GM18507 (cell line): Measurements from ENCODE around the gene ZNF570.

ENCODE experiments used
- DNase-seq: peaks from one replicate; pipeline ENCODE4 v3.0.0; 2011; ENCODE audit warnings: low read depth; ENCODE audit not compliant: insufficient read length; ENCODE audit errors: extremely low spot score
- FAIRE-seq: peaks from 2 replicates; lab custom pipeline; 2011; peaks lifted over from hg19 to GRCh38; lab: Jason Lieb, UNC

The ZNF570 gene

GRCh38 chr19:37468961-37469777 lies at the start of gene ZNF570:
Gene ZNF570, plus strand, starts transcription at chr19:37469356. Its CDS starts 999 bp downstream, at chr19:37470355.
- DNase-seq = peak; percentile 30
- peak; percentile 81 for FAIRE-seq

GRCh38 chr19:37452500-37453245 lies 16.5 kb upstream of the ZNF570 start:
- no peak for FAIRE-seq
- no peak for DNase-seq

- no peak for FAIRE-seq
- DNase-seq = no peak
These were observed 2.8 kb upstream of the ZNF570 start for GRCh38 chr19:37466277-37466797.

GRCh38 chr19:37466798-37467607 lies 2.2 kb upstream of the ZNF570 start, which contains the start of gene ZNF569:
Gene ZNF569, minus strand, starts transcription at chr19:37467444. Its CDS starts 22,523 bp downstream, at chr19:37444921.
- DNase-seq (peak; percentile 65), FAIRE-seq (peak; percentile 89)

- no peak for FAIRE-seq
- DNase-seq = no peak
These were observed 1.5 kb upstream of the ZNF570 start for GRCh38 chr19:37467608-37468090.

- no peak for FAIRE-seq
- no peak for DNase-seq
These were observed 1.1 kb downstream of the ZNF570 start for GRCh38 chr19:37470216-37470615.

- FAIRE-seq (no peak), DNase-seq (no peak)
These were observed 3.0 kb downstream of the ZNF570 start for GRCh38 chr19:37472165-37472564.

GRCh38 chr19:37484406-37485168 lies 15.4 kb downstream of the ZNF570 start:
- DNase-seq (no peak), FAIRE-seq (no peak)

- FAIRE-seq (no peak), DNase-seq (no peak)
These were observed 23.1 kb downstream of the ZNF570 start for GRCh38 chr19:37492213-37492612.

- no peak for DNase-seq
- no peak for FAIRE-seq
These were observed 36.8 kb downstream of the ZNF570 start for GRCh38 chr19:37505958-37506386.

GRCh38 chr19:37506387-37507166 lies 37.4 kb downstream of the ZNF570 start, which contains the start of gene ZNF793:
Gene ZNF793, plus strand, starts transcription at chr19:37506939. Its CDS starts 16,501 bp downstream, at chr19:37523440.
- FAIRE-seq (peak; percentile 52), DNase-seq (peak; percentile 2)

GRCh38 chr19:37507167-37507464 lies 38.0 kb downstream of the ZNF570 start:
- no peak for DNase-seq
- no peak for FAIRE-seq

GRCh38 chr19:37511186-37511585 lies 42.0 kb downstream of the ZNF570 start:
- FAIRE-seq = no peak

GRCh38 chr19:37511821-37512220 lies 42.7 kb downstream of the ZNF570 start:
- DNase-seq = no peak
- no peak for FAIRE-seq

More at GRCh38 chr19:37511186-37511585, 42.0 kb downstream of the ZNF570 start:
- no peak for DNase-seq

GRCh38 chr19:37513397-37513796 lies 44.2 kb downstream of the ZNF570 start:
- DNase-seq (no peak), FAIRE-seq (no peak)

- FAIRE-seq = no peak
- DNase-seq = no peak
These were observed 50.7 kb downstream of the ZNF570 start for GRCh38 chr19:37519890-37520289.

- FAIRE-seq (no peak), DNase-seq (no peak)
These were observed 68.3 kb downstream of the ZNF570 start for GRCh38 chr19:37537391-37537947.
